HepG2 (cell line): ENCODE measurements around the gene KCTD13. TPM values are rescaled to one million over a fixed set of nuclear protein-coding genes. Genes with fewer than 3 reads are reported as not detected.
A peak's percentile ranks its signal among the peaks of the same experiment; 100 is the strongest.

Source experiments
- AKAP8 ChIP-seq: sonication (generic); formaldehyde crosslinking; IDR thresholded peaks from 2 replicates; pipeline ENCODE4 v1.5.1; 2020; ENCODE audit warnings: mild to moderate bottlenecking, missing genetic modification reagents
- BATF2 ChIP-seq: sonication (generic); formaldehyde crosslinking; IDR thresholded peaks from 2 replicates; pipeline ENCODE4 v1.8.0; 2022; ENCODE audit warnings: mild to moderate bottlenecking, missing genetic modification reagents, moderate library complexity
- BHLHE40 ChIP-seq: IDR thresholded peaks from 2 replicates; pipeline ENCODE4 v1.6.1; 2011; ENCODE audit warnings: low read length, improper control_type of control experiment
- MTF1 ChIP-seq: sonication (generic); formaldehyde crosslinking; IDR thresholded peaks from 2 replicates; pipeline ENCODE4 v1.5.0; 2020; ENCODE audit warnings: missing genetic modification reagents
- NFIB ChIP-seq: sonication (generic); formaldehyde crosslinking; IDR thresholded peaks from 2 replicates; pipeline ENCODE4 v1.9.0; 2021; ENCODE audit warnings: missing genetic modification reagents, mild to moderate bottlenecking, borderline replicate concordance
- RAD51 ChIP-seq: fragments of 450-650 bp; IDR thresholded peaks from 2 replicates; pipeline ENCODE4 v1.6.1; 2016; ENCODE audit warnings: borderline replicate concordance
- RERE ChIP-seq: IDR thresholded peaks from 2 replicates; pipeline ENCODE4 v1.6.1; 2016; ENCODE audit warnings: low read depth, missing genetic modification reagents, missing compliant biosample characterization
- SIN3B ChIP-seq: fragments of 150-350 bp; IDR thresholded peaks from 2 replicates; pipeline ENCODE4 v1.6.1; 2014; ENCODE audit warnings: low read length
- SMARCE1 ChIP-seq: fragments of 450-650 bp; IDR thresholded peaks from 2 replicates; pipeline ENCODE4 v1.6.1; 2017; ENCODE audit warnings: borderline replicate concordance
- SOX13 ChIP-seq, 3 experiments: fragments of 450-650 bp in 1 of 3; sonication (generic) in 1 of 3; formaldehyde crosslinking in 1 of 3; IDR thresholded peaks in 2 of 3; conservative IDR thresholded peaks in 1 of 3; 2 replicates each; pipeline versions ENCODE4 v1.5.0 to v1.6.1; 2016 to 2020; ENCODE audit warnings: antibody characterized with exemption in 1 of 3, mild to moderate bottlenecking in 1 of 3, missing compliant biosample characterization in 1 of 3, missing genetic modification reagents in 1 of 3, moderate library complexity in 1 of 3
- SP4 ChIP-seq: sonication (generic); formaldehyde crosslinking; IDR thresholded peaks from 2 replicates; pipeline ENCODE4 v1.8.1; 2023; ENCODE audit warnings: mild to moderate bottlenecking, missing genetic modification reagents
- U2AF2 ChIP-seq: fragments of 200-400 bp; formaldehyde crosslinking; IDR thresholded peaks from 2 replicates; pipeline ENCODE4 v1.6.1; 2017; ENCODE audit warnings: low read depth, mild to moderate bottlenecking, low read length
- ZBTB14 ChIP-seq: sonication (generic); formaldehyde crosslinking; IDR thresholded peaks from 2 replicates; pipeline ENCODE4 v1.4.0; 2020; ENCODE audit warnings: missing genetic modification reagents
- ZBTB49 ChIP-seq: sonication (generic); formaldehyde crosslinking; IDR thresholded peaks from 2 replicates; pipeline ENCODE4 v1.4.0; 2020; ENCODE audit warnings: missing genetic modification reagents, borderline replicate concordance
- ZNF234 ChIP-seq: sonication (generic); formaldehyde crosslinking; conservative IDR thresholded peaks from 2 replicates; pipeline ENCODE4 v1.5.1; 2020; ENCODE audit warnings: mild to moderate bottlenecking, missing genetic modification reagents
- ZNF382 ChIP-seq: sonication (generic); formaldehyde crosslinking; IDR thresholded peaks from 2 replicates; pipeline ENCODE4 v1.5.0; 2020; ENCODE audit warnings: missing genetic modification reagents, mild to moderate bottlenecking, borderline replicate concordance
- ZNF432 ChIP-seq: sonication (generic); formaldehyde crosslinking; IDR thresholded peaks from 2 replicates; pipeline ENCODE4 v1.5.0; 2020; ENCODE audit warnings: missing genetic modification reagents, mild to moderate bottlenecking, borderline replicate concordance
- polyA plus RNA-seq, 8 experiments: library from polyadenylated mRNA; depleted of rRNA in 3 of 8; stranded (reverse) in 7 of 8; unstranded in 1 of 8; fragments of >200 nt; fragmentation: Illumina TruSeq in 4 of 8; extraction: Trizol in 4 of 8; gene quantifications; 2 replicates each; pipeline versions ENCODE4 v1.2.1 to v1.2.3, GENCODE V29; 2011 to 2016; ENCODE audit warnings: low read depth in 4 of 8, missing spikeins in 1 of 8, mixed read lengths in 1 of 8; ENCODE audit not compliant: insufficient read depth in 1 of 8
- total RNA-seq, 5 experiments: library from RNA; depleted of rRNA; stranded (reverse); fragments of >200 nt; fragmentation: Illumina TruSeq; extraction: Trizol; gene quantifications; 2 replicates each; pipeline ENCODE4 v1.2.3, GENCODE V29; 2016; ENCODE audit warnings: low read depth in 1 of 5
- TF ChIP-seq, protein P1 (sequence below): sonication (generic); formaldehyde crosslinking; IDR thresholded peaks from 2 replicates; pipeline ENCODE4 v1.5.0; 2020; ENCODE audit warnings: missing genetic modification reagents

Gene KCTD13
- total and polyA plus RNA-seq, 2 of the 13 experiments (the other 11 are each of a cell fraction or from before 2014, with no cell fraction given): 6.3 to 14.7 TPM

GRCh38 chr16:29899516-29900101 is 26.4 kb downstream of the KCTD13 start, which contains the start of gene SEZ6L2 (continued):
- TF ChIP-seq ZBTB14 (CRISPR knock-in tag) (0 out of 2 replicates have a peak, but pooled peaks have one; percentile 50), RAD51 (no peak), ZNF382 (no peak), SMARCE1 (no peak), RERE (no peak), MTF1 (CRISPR knock-in tag) (peak; percentile 97; the same call in 1 of the 2 replicates), ZNF234 (no peak), SIN3B (no peak), BHLHE40 (no peak), ZNF432 (CRISPR knock-in tag) (no peak), SOX13 (IDR thresholded peaks at IDR 0.05) (no peak; the same call in 1 of the 2 replicates), SOX13 (CRISPR knock-in tag; conservative IDR thresholded peaks at IDR 0.05 in 1 of 2, IDR thresholded peaks at IDR 0.05 in 1 of 2) (peak in 1 of 2 experiments; percentile 46; a peak in 2 of 4 replicates), U2AF2 (no peak; the same call in 1 of the 2 replicates), NFIB (CRISPR knock-in tag) (no peak), BATF2 (no peak; the same call in 1 of the 2 replicates), SP4 (CRISPR knock-in tag) (no peak), AKAP8 (CRISPR knock-in tag) (no peak), ZBTB49 (CRISPR knock-in tag) (peak; percentile 96)
- TF ChIP-seq, protein P1, sequence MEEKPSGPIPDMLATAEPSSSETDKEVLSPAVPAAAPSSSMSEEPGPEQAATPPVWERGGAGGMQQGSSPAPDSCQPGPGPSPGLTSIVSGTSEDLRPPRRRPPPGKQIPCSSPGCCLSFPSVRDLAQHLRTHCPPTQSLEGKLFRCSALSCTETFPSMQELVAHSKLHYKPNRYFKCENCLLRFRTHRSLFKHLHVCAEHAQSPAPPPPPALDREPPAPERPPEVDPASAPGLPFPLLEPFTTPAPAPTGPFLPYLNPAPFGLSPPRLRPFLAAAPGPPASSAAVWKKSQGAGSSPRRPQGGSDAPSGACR: peak; percentile 58
